Cardiac fibroblast (primary cell): ENCODE results near the gene TIGD4.

Experiments
- DNase-seq, 2 donors: peaks; one replicate each; pipeline versions ENCODE4 v3.0.0 to v3.0.0-alpha.2; 2010; ENCODE audit warnings: low read depth in 2 of 2
- H3K4me3 ChIP-seq, 2 donors: replicated peaks in 1 of 2; 1 replicate in 1 of 2; 2 replicates in 1 of 2; pipeline ENCODE4 v1.5.1; 2011; ENCODE audit warnings: low read depth in 2 of 2, low read length in 2 of 2, mild to moderate bottlenecking in 2 of 2, moderate library complexity in 1 of 2
- TF ChIP-seq, protein P1 (sequence below): IDR thresholded peaks from one replicate; pipeline ENCODE4 v1.5.1; 2011; ENCODE audit warnings: low read depth, mild to moderate bottlenecking, low read length, inconsistent platforms

Gene TIGD4

DNA sequence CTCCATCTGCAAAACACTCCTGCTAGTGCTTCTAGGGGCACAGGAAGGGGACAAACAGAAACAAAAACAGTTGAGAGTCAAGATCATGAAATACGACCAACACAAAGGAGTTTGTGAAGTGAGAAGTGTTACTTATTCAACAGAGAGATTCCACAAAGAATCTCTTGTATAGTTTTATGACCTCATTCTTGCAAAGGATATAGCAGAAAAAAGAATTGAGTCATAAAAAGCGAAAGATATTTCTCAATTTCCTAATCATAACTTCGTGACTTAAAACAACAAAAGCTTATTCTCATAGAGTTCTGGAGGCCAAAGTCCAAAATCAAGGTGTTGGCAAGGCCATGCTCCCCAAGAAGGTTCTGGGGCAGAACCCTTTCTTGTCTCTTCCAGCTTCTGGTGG, 40.7 kb downstream of the TIGD4 start:
- DNase-seq, result peak; percentile 20 to 54
- no peak overlapping the region for H3K4me3 ChIP-seq
- TF ChIP-seq, protein P1, sequence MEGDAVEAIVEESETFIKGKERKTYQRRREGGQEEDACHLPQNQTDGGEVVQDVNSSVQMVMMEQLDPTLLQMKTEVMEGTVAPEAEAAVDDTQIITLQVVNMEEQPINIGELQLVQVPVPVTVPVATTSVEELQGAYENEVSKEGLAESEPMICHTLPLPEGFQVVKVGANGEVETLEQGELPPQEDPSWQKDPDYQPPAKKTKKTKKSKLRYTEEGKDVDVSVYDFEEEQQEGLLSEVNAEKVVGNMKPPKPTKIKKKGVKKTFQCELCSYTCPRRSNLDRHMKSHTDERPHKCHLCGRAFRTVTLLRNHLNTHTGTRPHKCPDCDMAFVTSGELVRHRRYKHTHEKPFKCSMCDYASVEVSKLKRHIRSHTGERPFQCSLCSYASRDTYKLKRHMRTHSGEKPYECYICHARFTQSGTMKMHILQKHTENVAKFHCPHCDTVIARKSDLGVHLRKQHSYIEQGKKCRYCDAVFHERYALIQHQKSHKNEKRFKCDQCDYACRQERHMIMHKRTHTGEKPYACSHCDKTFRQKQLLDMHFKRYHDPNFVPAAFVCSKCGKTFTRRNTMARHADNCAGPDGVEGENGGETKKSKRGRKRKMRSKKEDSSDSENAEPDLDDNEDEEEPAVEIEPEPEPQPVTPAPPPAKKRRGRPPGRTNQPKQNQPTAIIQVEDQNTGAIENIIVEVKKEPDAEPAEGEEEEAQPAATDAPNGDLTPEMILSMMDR, result no peak

DNA sequence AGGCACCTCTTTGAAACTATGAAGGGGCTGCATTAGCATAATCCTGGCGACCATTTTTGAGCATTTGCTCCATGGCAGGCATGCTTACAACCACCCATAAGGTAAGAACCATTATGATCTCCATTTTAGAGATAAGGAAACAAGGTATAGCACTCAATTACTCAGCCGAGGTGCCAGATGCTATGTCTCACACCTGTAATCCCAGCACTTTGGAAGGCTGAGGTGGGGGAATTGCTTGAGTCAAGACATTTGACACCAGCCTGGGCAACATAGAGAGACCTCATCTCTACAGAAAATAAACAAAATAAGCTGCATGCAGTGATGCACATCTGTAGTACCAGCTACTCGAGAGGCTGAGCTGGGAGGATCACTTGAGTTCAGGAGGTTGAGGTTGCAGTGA, 43.6 kb downstream of the TIGD4 start:
- TF ChIP-seq, protein P1, result no peak
- DNase-seq, result no peak
- no peak overlapping the region for H3K4me3 ChIP-seq

DNA sequence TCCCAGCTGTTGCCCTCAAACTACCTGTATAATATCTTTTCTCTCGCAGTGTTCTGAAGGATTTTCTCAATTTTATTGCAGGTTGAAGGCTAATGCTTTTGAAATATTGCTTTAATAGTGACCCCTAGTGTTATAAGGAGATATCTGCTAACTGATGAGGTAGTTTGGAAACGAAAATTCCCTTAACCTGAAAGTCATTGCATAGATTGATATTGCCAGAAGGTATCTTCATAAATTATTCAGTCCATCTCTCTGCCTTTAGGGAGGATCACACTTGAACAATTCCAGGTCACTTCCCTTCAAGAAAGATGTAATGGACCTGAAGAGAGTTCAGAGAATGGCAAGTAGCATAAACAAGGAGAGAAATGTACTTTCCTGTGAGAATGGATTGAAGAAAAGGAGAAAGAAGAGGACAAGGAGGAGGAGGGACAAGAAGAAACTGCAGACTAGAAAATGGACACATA, 44.1 kb downstream of the TIGD4 start:
- peak; percentile 51 to 52 for DNase-seq
- H3K4me3 ChIP-seq, result no peak overlapping the region
- TF ChIP-seq, protein P1, result peak; percentile 57

DNA sequence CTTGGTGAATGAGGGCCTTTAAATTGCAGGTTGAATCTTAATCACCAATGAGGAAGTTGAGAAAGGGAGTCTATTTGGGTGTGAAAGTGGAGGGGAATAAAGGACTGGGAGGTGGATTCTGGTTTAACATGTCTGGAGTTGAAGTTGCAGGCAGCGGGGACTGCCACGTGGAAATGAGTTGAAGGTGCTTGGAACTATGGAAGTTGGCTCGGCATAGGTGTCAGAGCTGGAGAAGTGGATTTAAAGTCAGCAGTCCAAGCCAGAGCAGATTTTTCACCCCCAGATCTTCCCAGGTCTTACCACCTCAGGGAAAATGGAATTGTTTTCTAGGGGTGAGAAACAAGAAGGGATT, 44.9 kb downstream of the TIGD4 start:
- TF ChIP-seq, protein P1, result no peak
- DNase-seq, result no peak
- H3K4me3 ChIP-seq, result no peak overlapping the region

DNA sequence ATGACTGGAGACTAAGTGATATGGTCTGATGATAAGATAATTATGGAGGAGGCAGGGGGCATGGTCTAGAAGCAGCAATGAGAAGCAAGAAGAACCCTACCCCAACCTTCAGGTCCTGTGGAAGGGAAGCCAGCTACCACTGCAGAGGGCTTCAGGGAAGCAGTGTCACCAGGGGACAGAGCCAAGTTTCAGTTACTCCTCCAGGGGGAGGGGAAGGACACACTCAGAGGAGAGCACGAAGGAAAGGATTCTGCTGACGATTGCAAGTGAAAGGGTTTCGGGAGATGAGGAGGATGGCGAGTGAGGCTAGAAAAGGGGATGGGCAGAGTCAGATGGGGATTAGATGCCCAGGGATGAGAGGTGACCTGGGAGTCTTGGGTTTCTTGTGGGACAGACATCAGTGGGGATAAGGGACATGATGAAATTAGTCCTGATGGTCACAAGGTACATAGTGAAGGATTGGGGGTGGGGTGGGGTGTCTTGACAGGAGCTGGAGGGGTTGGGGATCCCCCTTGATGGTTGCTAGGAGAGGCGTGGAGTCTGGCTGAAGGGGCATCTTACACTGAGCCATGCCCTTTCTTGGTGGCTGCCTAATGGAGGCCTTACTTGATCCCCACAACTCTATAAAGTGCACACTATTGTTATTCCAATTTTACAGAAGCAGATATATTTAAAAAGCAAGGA, 45.4 kb downstream of the TIGD4 start:
- TF ChIP-seq, protein P1, result no peak
- no peak for DNase-seq
- H3K4me3 ChIP-seq, result no peak overlapping the region

DNA sequence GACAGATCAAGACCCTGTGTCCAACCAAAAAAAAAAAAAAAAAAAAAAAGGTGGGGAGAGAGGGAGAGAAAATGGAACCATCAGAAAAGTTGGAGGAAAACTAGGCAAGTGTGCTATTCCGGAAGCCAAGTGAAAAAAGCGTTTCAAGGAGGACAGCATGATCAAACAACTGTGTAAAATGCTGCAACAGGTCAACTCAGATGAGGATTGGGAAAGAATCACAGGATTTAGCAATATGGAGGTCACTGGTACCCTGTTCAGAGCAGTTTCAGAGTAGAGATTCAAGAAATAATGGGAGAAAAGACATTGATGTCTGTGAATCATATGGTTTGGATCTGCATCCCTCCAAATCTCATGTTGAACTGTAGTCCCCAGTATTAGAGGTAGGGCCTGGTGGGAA, 47.5 kb downstream of the TIGD4 start:
- TF ChIP-seq, protein P1, result no peak
- DNase-seq, result no peak
- H3K4me3 ChIP-seq, result no peak overlapping the region

DNA sequence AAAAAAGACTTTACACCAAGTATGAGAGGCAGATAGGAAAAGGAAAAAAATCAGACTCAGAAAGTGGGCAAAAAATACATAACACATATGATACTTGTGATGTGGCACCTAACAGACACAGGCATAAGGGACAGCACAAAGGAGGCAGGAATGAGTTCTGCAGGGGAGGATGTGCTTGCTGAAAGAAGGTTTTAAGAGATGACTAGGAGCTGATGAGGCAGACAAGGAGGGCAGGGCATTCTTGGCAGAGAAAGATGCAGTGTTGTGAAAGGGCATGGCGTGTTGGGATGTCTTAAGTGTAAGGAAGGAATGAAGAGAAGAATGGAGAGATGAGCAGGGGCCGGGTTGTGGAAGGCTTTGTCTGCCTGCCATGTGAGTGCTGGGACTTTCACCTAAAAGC, 50.1 kb downstream of the TIGD4 start:
- peak; percentile 61 to 86 for DNase-seq
- H3K4me3 ChIP-seq, result no peak overlapping the region
- TF ChIP-seq, protein P1, result no peak
